HG03103 (cell line): ENCODE measurements around the gene MYLK2.
"Not testable (repeated sequence)": the region's sequence is repeated elsewhere in the genome, so short reads cannot be mapped to it uniquely, and the experiment has no call there.

Experiments used
- ATAC-seq: cut with Tn5 transposase; IDR thresholded peaks from one replicate; pipeline ENCODE4 v1.9.1; 2021; ENCODE audit warnings: low read depth; ENCODE audit not compliant: unreplicated experiment

The MYLK2 gene

GRCh38 chr20:31819083-31819784 is at the start of gene MYLK2:
Gene MYLK2 (plus strand): TSS chr20:31819356. CDS start chr20:31819581, 225 bp downstream.
- no peak for ATAC-seq

- no peak for ATAC-seq
Measured at GRCh38 chr20:31769681-31770080, 49.5 kb upstream of the MYLK2 start.

- ATAC-seq, result no peak
Measured at GRCh38 chr20:31770243-31770642, 48.9 kb upstream of the MYLK2 start.

- no peak for ATAC-seq
Measured at GRCh38 chr20:31774408-31774807, 44.7 kb upstream of the MYLK2 start.

GRCh38 chr20:31780839-31781238 is 38.3 kb upstream of the MYLK2 start:
- no peak for ATAC-seq

- no peak for ATAC-seq
Measured at GRCh38 chr20:31781945-31782344, 37.2 kb upstream of the MYLK2 start.

- ATAC-seq, result no peak
Measured at GRCh38 chr20:31784354-31785044, 34.7 kb upstream of the MYLK2 start.

- no peak for ATAC-seq
Measured at GRCh38 chr20:31785089-31785488, 34.1 kb upstream of the MYLK2 start.

GRCh38 chr20:31788578-31788977 is 30.6 kb upstream of the MYLK2 start:
- no peak for ATAC-seq

GRCh38 chr20:31790401-31790800 is 28.8 kb upstream of the MYLK2 start:
- ATAC-seq, result no peak

- no peak for ATAC-seq
Measured at GRCh38 chr20:31797364-31797763, 21.8 kb upstream of the MYLK2 start.

- ATAC-seq, result no peak
Measured at GRCh38 chr20:31801508-31801907, 17.6 kb upstream of the MYLK2 start.

- ATAC-seq, result no peak
Measured at GRCh38 chr20:31803552-31804291, 15.4 kb upstream of the MYLK2 start.

GRCh38 chr20:31806564-31807355 is 12.4 kb upstream of the MYLK2 start:
- no peak for ATAC-seq

- no peak for ATAC-seq
Measured at GRCh38 chr20:31808481-31808880, 10.7 kb upstream of the MYLK2 start.

- no peak for ATAC-seq
Measured at GRCh38 chr20:31809661-31810060, 9.5 kb upstream of the MYLK2 start.

GRCh38 chr20:31811198-31811597 is 8.0 kb upstream of the MYLK2 start:
- no peak for ATAC-seq

- no peak for ATAC-seq
Measured at GRCh38 chr20:31811796-31812728, 7.1 kb upstream of the MYLK2 start.

- ATAC-seq, result no peak
Measured at GRCh38 chr20:31813611-31814010, 5.5 kb upstream of the MYLK2 start.

- not testable (repeated sequence) for ATAC-seq
Measured at GRCh38 chr20:31814142-31814541, 5.0 kb upstream of the MYLK2 start.
